B cell (primary cell): Measurements from ENCODE around the gene RASGRP2. TPM values are rescaled to one million over a fixed set of nuclear protein-coding genes. Genes with fewer than 3 reads are reported as not detected.
A peak's percentile ranks its signal among the peaks of the same experiment; 100 is the strongest.

Source experiments
- ATAC-seq: fragments of 200-7000 bp; cut with Tn5 transposase; one replicate; pipeline ENCODE4 v1.10.0; 2021; ENCODE audit warnings: low read depth, mild to moderate bottlenecking, moderate number of reproducible peaks, moderate library complexity
- CTCF ChIA-PET: fragments of 350-600 bp; sonication (Branson Sonifier 250); formaldehyde crosslinking; loops from one replicate; lab custom pipeline; 2021; ENCODE audit warnings: antibody characterized with exemption, inconsistent platforms; lab: Charles Lee
- POLR2A ChIA-PET: fragments of 350-600 bp; sonication (Branson Sonifier 250); formaldehyde crosslinking; loops from one replicate; lab custom pipeline; 2021; ENCODE audit warnings: antibody characterized with exemption; lab: Charles Lee
- DNase-seq: peaks from one replicate; pipeline ENCODE4 v3.0.0; 2013
- H2AFZ ChIP-seq: 2 replicates; pipeline ENCODE4 v1.6.1; 2012; ENCODE audit warnings: mild to moderate bottlenecking, low read depth, low read length; ENCODE audit not compliant: insufficient read depth, poor library complexity, severe bottlenecking
- H3K27ac ChIP-seq, 2 donors: 1 replicate in 1 of 2; 2 replicates in 1 of 2; pipeline ENCODE4 v1.5.1; 2012 to 2013; ENCODE audit warnings: low read length in 2 of 2, mild to moderate bottlenecking in 2 of 2, moderate library complexity in 1 of 2
- H3K27me3 ChIP-seq, 4 experiments: fragments of 200-600 bp in 1 of 4; sonication (generic) in 1 of 4; replicated peaks in 1 of 4; 1 replicate in 2 of 4; 2 replicates in 2 of 4; pipeline versions ENCODE4 v1.6.1 to v1.7.0; 2013 to 2016; ENCODE audit warnings: low read length in 3 of 4, mild to moderate bottlenecking in 2 of 4, mixed read lengths in 1 of 4, moderate library complexity in 1 of 4; ENCODE audit not compliant: insufficient read depth in 4 of 4, control insufficient read depth in 3 of 4; ENCODE audit errors: control extremely low read depth in 1 of 4
- H3K36me3 ChIP-seq, 2 experiments: replicated peaks in 1 of 2; 1 replicate in 1 of 2; 2 replicates in 1 of 2; pipeline versions ENCODE4 v1.6.1 to v1.7.1; 2013; ENCODE audit warnings: low read length in 1 of 2; ENCODE audit not compliant: insufficient read depth in 2 of 2, control insufficient read depth in 1 of 2; ENCODE audit errors: control extremely low read depth in 1 of 2, extremely low read depth in 1 of 2
- H3K4me1 ChIP-seq, 2 donors: fragments of 200-600 bp in 1 of 2; sonication (generic) in 1 of 2; 1 replicate in 1 of 2; 2 replicates in 1 of 2; pipeline versions ENCODE4 v1.5.1 to v1.6.1; 2013 to 2017; ENCODE audit warnings: low read length in 2 of 2; ENCODE audit not compliant: control insufficient read depth in 2 of 2, insufficient read depth in 2 of 2
- H3K4me2 ChIP-seq: replicated peaks from 2 replicates; pipeline ENCODE3; 2012; ENCODE audit warnings: mild to moderate bottlenecking, low read depth, low read length; ENCODE audit not compliant: poor library complexity, severe bottlenecking
- H3K4me3 ChIP-seq, 5 experiments: fragments of 200-600 bp in 1 of 5; sonication (generic) in 1 of 5; 1 replicate in 3 of 5; 2 replicates in 2 of 5; pipeline versions ENCODE4 v1.5.1 to v1.7.0; 2011 to 2016; ENCODE audit warnings: low read length in 4 of 5, mild to moderate bottlenecking in 4 of 5, low read depth in 2 of 5, control low read depth in 1 of 5, moderate library complexity in 1 of 5; ENCODE audit not compliant: insufficient read depth in 1 of 5; ENCODE audit errors: control extremely low read depth in 1 of 5, extremely low read depth in 1 of 5
- H3K79me2 ChIP-seq: fragments of 200-600 bp; sonication (generic); one replicate; pipeline ENCODE4 v1.6.0; 2016; ENCODE audit warnings: low read length; ENCODE audit not compliant: control insufficient read depth, insufficient read depth
- H3K9ac ChIP-seq: fragments of 200-600 bp; sonication (generic); 2 replicates; pipeline ENCODE4 v1.6.1; 2017; ENCODE audit warnings: mild to moderate bottlenecking, low read length, moderate library complexity
- H3K9me3 ChIP-seq, 3 donors: one replicate each; pipeline versions ENCODE4 v1.6.1 to v1.7.1; 2013; ENCODE audit warnings: low read length in 2 of 3; ENCODE audit not compliant: control insufficient read depth in 2 of 3, insufficient read depth in 1 of 3; ENCODE audit errors: control extremely low read depth in 1 of 3
- H4K20me1 ChIP-seq: 2 replicates; pipeline ENCODE4 v1.6.0; 2012; ENCODE audit warnings: mild to moderate bottlenecking, low read length; ENCODE audit not compliant: insufficient read depth, control insufficient read depth, poor library complexity, severe bottlenecking
- H3K27ac Mint-ChIP-seq: one replicate; pipeline ENCODE4 v1.8.0; 2021; ENCODE audit warnings: mixed read lengths
- H3K27me3 Mint-ChIP-seq: one replicate; pipeline ENCODE4 v1.8.0; 2021; ENCODE audit warnings: mixed read lengths
- H3K4me1 Mint-ChIP-seq: one replicate; pipeline ENCODE4 v1.8.0; 2021; ENCODE audit warnings: mixed read lengths
- H3K4me3 Mint-ChIP-seq: one replicate; pipeline ENCODE4 v1.8.0; 2021; ENCODE audit warnings: mixed read lengths
- H3K9me3 Mint-ChIP-seq: one replicate; pipeline ENCODE4 v1.8.0; 2022; ENCODE audit warnings: mixed read lengths; ENCODE audit not compliant: insufficient read depth
- CTCF ChIP-seq: fragments of 200-600 bp; IDR thresholded peaks from one replicate; pipeline ENCODE4 v1.8.0; 2022; ENCODE audit warnings: antibody characterized with exemption, mild to moderate bottlenecking
- EZH2 ChIP-seq: IDR thresholded peaks from 2 replicates; pipeline ENCODE4 v1.6.1; 2012; ENCODE audit warnings: borderline replicate concordance, low read depth, mild to moderate bottlenecking, moderate library complexity, low read length; ENCODE audit not compliant: insufficient read depth, poor library complexity, severe bottlenecking
- WGBS: methylation state at CpG from one replicate; pipeline ENCODE4 v1.1.5; 2013; ENCODE audit warnings: missing lambda C conversion rate; ENCODE audit not compliant: insufficient coverage; 5-methylcytosine and 5-hydroxymethylcytosine counted together
- intact Hi-C: fragments of 100-400 bp; cut with micrococcal nuclease; formaldehyde crosslinking; loops from one replicate; pipeline ENCODE4 v1.10.0; 2022
- polyA plus RNA-seq: library from polyadenylated mRNA; depleted of rRNA; stranded (reverse); fragments of >200 nt; gene quantifications from 2 replicates; pipeline ENCODE4 v1.2.3, GENCODE V29; 2012
- total RNA-seq, 2 donors: library from RNA; stranded (reverse); fragments of 120-200 nt in 1 of 2; gene quantifications; 1 replicate in 1 of 2; 2 replicates in 1 of 2; pipeline versions ENCODE4 v1.2.3 to v1.2.4, GENCODE V29; 2013 to 2022

RASGRP2 gene
- total and polyA plus RNA-seq, 2 donors (not counting 1 experiment from before 2014, with no cell fraction given) = 628 to 1,139 TPM

- Histone ChIP-seq H2AFZ (no peak overlapping the region), H3K4me1 (peaks cover 17 to 29% of the 10 kb centered on the region in 2 donors), H3K27me3 (peaks cover 0 to 62% (median 41%) of the 10 kb centered on the region in 4 experiments), H3K79me2 (no peaks in the 10 kb centered on the region), H4K20me1 (peaks cover 6% of the 10 kb centered on the region), H3K36me3 (no peaks in the 10 kb centered on the region), H3K4me2 (peak overlapping the region; percentile 7), H3K9me3 (peaks cover 0 to 16% (median 0%) of the 10 kb centered on the region in 3 donors), H3K9ac (no peak overlapping the region), H3K27ac (no peak overlapping the region), H3K4me3 (no peak overlapping the region)
- POLR2A ChIA-PET = no interaction called here
- no peak overlapping the region for H3K27ac Mint-ChIP-seq
- H3K9me3 Mint-ChIP-seq = no peaks in the 10 kb centered on the region
- peaks cover 26% of the 10 kb centered on the region for H3K4me1 Mint-ChIP-seq
- ATAC-seq (no peak), DNase-seq (no peak)
- intact Hi-C loops = no loop called here
- 17% methylated on average over 43 of the region's 46 CpGs for WGBS
- TF ChIP-seq EZH2 = no peak
- no peak for TF ChIP-seq CTCF
- H3K27me3 Mint-ChIP-seq = peaks cover 71% of the 10 kb centered on the region
- no peak overlapping the region for H3K4me3 Mint-ChIP-seq
- CTCF ChIA-PET = no interaction called here
Observed at GRCh38 chr11:64711138-64711955, 32.6 kb downstream of the RASGRP2 start.
